ENCODE measurements around the gene NCK2.

Gene NCK2

DNA sequence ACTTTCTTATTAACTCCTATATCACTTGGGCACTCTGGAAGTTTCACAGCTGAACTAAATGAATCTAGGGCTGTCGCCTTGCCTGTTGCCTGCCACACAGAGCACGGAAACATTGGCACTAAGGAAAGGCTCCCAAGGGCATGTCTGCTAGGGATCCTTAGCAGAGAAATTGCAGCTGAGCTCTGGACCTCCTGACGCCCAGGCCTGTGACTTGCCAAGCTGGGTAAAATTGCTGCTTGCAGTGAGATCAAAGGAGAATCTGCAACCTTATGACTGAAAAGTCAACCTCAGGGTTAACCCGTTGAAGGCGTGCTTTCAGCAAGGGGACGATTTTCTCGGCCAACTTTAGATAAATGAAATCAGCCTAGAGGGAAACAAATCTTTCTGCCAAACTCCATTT, 189.8 kb downstream of the NCK2 start:
- DNase-seq: no peak

- DNase-seq: no peak
Observed at GRCh38 chr2:105935063-105935462, 190.4 kb downstream of the NCK2 start.

DNA sequence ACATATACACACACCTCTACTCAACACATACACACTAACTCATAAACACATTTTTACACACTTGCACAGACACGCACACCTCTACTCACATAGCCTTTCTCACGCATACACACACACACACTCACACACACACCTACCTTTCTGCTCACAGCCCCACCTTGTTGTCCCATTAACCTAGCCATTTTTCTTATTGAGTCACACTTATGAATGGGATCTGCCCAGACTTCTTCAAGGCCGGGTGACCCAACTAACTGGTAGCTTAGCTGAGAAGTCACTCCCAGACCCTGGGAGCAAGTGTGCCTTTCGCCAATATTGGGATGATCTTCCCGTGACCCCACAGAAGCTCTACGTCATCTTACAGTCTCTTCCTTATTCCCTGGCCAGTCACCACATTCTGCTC, 192.2 kb downstream of the NCK2 start:
- no peak for DNase-seq

DNA sequence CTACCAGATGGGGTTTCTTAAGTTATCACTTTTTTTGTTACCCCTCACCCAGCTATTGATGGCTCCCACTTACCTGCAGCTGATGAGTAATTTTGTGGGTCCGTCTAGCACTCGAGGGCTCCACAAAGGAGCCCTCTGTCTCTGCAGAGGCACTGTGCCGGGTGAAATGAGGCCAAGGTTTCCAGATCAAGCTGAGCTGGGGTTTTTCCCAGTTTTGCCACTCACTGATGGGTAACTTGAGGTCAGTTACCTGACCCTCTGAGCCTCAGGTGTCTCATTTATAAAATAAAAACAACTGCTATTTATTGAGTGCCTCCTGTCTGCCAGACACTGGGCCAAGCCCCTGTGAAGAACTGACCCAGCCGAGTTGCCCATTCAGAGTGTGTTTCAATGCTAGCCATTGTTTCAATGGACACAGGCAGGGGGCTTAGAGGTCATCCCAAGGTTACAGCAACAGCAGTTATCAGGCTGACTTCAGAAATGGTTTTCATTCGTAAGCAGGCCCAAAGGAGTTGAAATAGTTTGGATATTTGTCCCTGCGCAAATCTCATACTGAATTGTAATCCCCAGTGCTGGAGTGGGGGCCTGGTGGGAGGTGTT, 192.9 kb downstream of the NCK2 start:
- DNase-seq: no peak

All from NCI-H187 treated with DMSO at 0.1 percent for 48 hours (cell line).